Natural killer cell treated with Interleukin-12 subunit alpha and Interleukin-12 subunit beta and Interleukin-15 and Interleukin-18, amount 100 ng/mL, for 72 hours (primary cell): ENCODE results near the gene ZNF608. TPM values are rescaled to one million over a fixed set of nuclear protein-coding genes. Genes with fewer than 3 reads are reported as not detected.

Source experiments
- ATAC-seq, 2 donors: fragments of 150-1000 bp; cut with Tn5 transposase in 1 of 2; sonication (Bioruptor Pico), chemical (Tn5 transposase) in 1 of 2; 2 replicates each; pipeline ENCODE4 v1.10.0; 2021
- DNase-seq: peaks from one replicate; pipeline ENCODE4 v3.0.0; 2022; ENCODE audit warnings: low spot score
- H3K27ac Mint-ChIP-seq, 2 donors: 1 replicate in 1 of 2; 2 replicates in 1 of 2; pipeline ENCODE4 v1.8.0; 2022; ENCODE audit warnings: mixed read lengths in 2 of 2, mild to moderate bottlenecking in 1 of 2, moderate library complexity in 1 of 2
- H3K27me3 Mint-ChIP-seq, 2 donors: 1 replicate in 1 of 2; 2 replicates in 1 of 2; pipeline ENCODE4 v1.8.0; 2022; ENCODE audit warnings: mixed read lengths in 2 of 2
- H3K36me3 Mint-ChIP-seq: one replicate; pipeline ENCODE4 v1.8.0; 2022; ENCODE audit warnings: mixed read lengths
- H3K4me1 Mint-ChIP-seq, 2 donors: 1 replicate in 1 of 2; 2 replicates in 1 of 2; pipeline ENCODE4 v1.8.0; 2022; ENCODE audit warnings: low read depth in 2 of 2, mixed read lengths in 2 of 2, mild to moderate bottlenecking in 1 of 2
- H3K4me3 Mint-ChIP-seq: one replicate; pipeline ENCODE4 v1.8.0; 2022; ENCODE audit warnings: mixed read lengths
- H3K9me3 Mint-ChIP-seq: 2 replicates; pipeline ENCODE4 v1.8.0; 2022; ENCODE audit warnings: mixed read lengths
- total RNA-seq, 2 donors: library from RNA; stranded (reverse); gene quantifications; one replicate each; pipeline ENCODE4 v1.2.3, GENCODE V29; 2022

Gene ZNF608
- total RNA-seq, 2 donors from 2014 or later, result 0.47 to 0.59 TPM

DNA sequence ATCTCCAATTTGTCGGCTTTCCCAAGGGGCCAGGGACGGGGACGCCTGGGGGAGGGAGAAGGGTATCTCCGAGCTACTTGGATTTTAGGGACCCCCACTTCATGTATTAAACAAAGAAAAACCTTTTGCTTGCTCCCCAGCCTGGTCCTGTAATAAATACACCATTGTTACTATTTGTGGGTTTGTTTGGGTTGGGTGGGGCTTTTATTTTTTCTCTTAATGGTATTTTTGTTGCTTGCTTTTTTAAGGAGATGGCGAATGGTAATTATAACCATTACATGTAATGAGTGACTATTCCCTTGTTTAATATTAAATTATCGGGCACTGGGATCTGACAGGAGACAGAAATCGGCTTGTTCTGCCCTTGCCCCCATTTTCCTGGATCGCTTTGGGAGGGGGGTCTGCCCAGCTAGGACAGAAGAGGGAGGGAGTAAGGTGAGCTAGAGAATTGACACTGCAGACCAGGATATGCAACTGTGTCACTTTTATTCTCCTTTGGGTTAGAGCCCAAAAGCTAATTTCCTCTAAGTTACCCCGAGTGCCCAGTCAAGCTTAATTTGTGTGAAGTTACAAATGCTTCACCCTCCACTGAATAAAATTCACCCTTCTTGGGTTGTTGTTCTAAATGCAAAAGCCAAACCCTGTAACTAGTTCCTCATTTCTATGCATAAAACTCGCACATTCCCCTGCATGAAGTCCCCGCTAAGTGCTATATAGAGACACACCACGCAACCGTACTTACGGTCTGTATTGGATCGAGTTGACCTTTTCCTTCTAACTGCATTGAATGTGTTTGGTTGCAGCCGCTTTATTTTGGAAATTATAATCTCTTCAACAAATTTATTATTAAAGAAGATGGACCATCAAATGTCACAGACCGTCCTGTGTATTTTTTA is 1.6 kb upstream of the ZNF608 start:
- ATAC-seq, result peak; percentile 57 to 69
- H3K27me3 Mint-ChIP-seq, result peaks cover 33 to 42% of the 10 kb centered on the region in 2 donors
- peak overlapping the region; percentile 87 for H3K4me3 Mint-ChIP-seq

GRCh38 chr5:124746916-124747790 is 714 bp upstream of the ZNF608 start:
- Mint-ChIP-seq H3K36me3 (peaks cover 4% of the 10 kb centered on the region), H3K27ac (peak overlapping the region; percentile 56 to 60), H3K4me3 (peak overlapping the region; percentile 87), H3K4me1 (peaks cover 35 to 36% of the 10 kb centered on the region in 2 donors), H3K9me3 (no peaks in the 10 kb centered on the region), H3K27me3 (peaks cover 33 to 42% of the 10 kb centered on the region in 2 donors)
- no peak for DNase-seq
- ATAC-seq, result no peak

More for the DNA sequence above, 1.6 kb upstream of the ZNF608 start:
- H3K36me3 Mint-ChIP-seq, result peaks cover 4% of the 10 kb centered on the region
- H3K27ac Mint-ChIP-seq, result peak overlapping the region; percentile 56 to 79
- no peaks in the 10 kb centered on the region for H3K9me3 Mint-ChIP-seq
- DNase-seq, result no peak
- peaks cover 35 to 36% of the 10 kb centered on the region in 2 donors for H3K4me1 Mint-ChIP-seq

DNA sequence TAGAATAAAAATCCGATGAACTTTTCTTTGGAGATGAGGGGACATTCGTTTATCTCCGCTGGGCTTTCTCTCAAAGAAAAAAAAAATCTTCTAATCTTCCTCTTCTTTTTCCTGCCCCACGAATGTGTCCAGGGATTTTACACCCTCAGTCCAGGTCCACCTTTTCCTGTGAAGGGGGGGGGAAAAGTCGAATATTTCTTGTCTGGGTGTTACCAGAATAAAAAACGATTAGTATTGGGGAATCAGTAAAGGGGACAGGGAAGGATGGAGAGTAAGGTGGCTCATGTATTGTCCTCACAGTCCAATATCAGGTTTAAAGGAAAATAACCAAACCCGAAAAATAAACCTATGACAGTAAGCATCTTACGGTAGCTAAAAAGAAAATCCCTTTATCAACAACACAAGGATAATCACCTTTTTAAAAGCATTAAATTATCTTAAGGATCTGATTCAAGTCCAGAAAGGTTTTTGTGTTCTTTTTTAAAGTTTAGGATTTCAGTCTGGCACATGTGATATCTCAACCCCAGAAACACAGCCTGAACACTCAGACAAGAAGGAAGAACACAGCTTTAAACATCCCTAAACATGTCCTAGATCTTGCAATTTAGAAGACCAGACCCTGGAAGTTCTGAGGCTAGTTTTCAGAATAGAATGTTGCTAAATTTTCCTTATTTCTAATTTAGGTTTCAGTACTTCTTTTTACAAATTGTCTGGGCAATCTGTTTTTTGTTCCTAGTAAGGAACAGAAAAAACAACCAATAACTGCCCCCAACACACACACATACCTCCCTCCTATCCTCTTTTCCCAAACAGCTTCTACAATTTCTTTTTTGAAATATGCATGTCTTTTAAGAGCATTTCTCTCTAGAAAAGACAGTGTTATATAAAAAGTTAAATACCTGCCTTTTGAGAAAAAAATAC is 1.2 kb downstream of the ZNF608 start:
- Mint-ChIP-seq H3K4me3 (peak overlapping the region; percentile 87), H3K27ac (no peak overlapping the region), H3K4me1 (peaks cover 35 to 36% of the 10 kb centered on the region in 2 donors), H3K9me3 (no peaks in the 10 kb centered on the region), H3K36me3 (no peaks in the 10 kb centered on the region), H3K27me3 (peaks cover 27 to 42% of the 10 kb centered on the region in 2 donors)
- ATAC-seq, result no peak
- no peak for DNase-seq

- DNase-seq, result no peak
- peaks cover 4% of the 10 kb centered on the region for H3K9me3 Mint-ChIP-seq
- ATAC-seq, result no peak
- H3K4me1 Mint-ChIP-seq, result peaks cover 35 to 36% of the 10 kb centered on the region in 2 donors
- H3K27ac Mint-ChIP-seq, result no peak overlapping the region
- peaks cover 32 to 49% of the 10 kb centered on the region in 2 donors for H3K27me3 Mint-ChIP-seq
- H3K36me3 Mint-ChIP-seq, result no peaks in the 10 kb centered on the region
- H3K4me3 Mint-ChIP-seq, result no peak overlapping the region
Measured at GRCh38 chr5:124744170-124744971, 2.1 kb downstream of the ZNF608 start.

DNA sequence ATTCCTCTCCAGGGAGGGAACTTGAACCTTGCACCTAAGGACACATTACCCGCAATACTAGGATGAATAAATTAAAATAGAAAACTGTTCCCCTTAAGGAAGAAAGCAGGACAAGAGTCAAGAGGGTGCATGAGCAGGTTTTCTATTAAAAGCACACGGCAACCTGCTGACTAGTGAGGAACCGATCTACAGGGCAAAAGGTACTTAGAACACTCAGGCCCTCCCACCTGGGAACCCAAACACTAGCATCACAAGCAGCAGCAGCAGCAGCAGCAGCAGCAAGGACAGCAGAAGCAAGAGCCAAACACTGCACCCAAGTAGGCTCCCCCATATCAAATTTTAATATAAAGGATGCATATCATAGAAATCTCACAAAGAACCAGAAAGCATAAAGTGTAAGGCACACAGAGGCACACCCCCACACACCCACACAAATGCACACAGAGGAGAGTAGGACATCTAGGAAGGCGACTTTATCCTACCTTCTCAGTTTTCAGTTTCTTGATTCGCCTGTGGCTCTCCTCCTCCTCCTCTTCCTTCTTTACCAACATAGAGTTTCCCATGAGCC is 2.8 kb downstream of the ZNF608 start:
- DNase-seq (no peak), ATAC-seq (no peak)
- Mint-ChIP-seq H3K27me3 (peaks cover 31 to 47% of the 10 kb centered on the region in 2 donors), H3K36me3 (no peaks in the 10 kb centered on the region), H3K9me3 (peaks cover 4% of the 10 kb centered on the region), H3K27ac (no peak overlapping the region), H3K4me3 (no peak overlapping the region), H3K4me1 (peaks cover 31 to 32% of the 10 kb centered on the region in 2 donors)

GRCh38 chr5:124742983-124743601 is 3.3 kb downstream of the ZNF608 start:
- H3K27me3 Mint-ChIP-seq, result peaks cover 31 to 49% of the 10 kb centered on the region in 2 donors
- no peak overlapping the region for H3K4me3 Mint-ChIP-seq
- H3K27ac Mint-ChIP-seq, result no peak overlapping the region
- peaks cover 25 to 26% of the 10 kb centered on the region in 2 donors for H3K4me1 Mint-ChIP-seq
- ATAC-seq (no peak), DNase-seq (no peak)
- peaks cover 4% of the 10 kb centered on the region for H3K9me3 Mint-ChIP-seq
- H3K36me3 Mint-ChIP-seq, result no peaks in the 10 kb centered on the region

GRCh38 chr5:124742521-124742920 is 3.9 kb downstream of the ZNF608 start:
- Mint-ChIP-seq H3K4me1 (peaks cover 20% of the 10 kb centered on the region in 2 donors), H3K27me3 (peaks cover 31 to 49% of the 10 kb centered on the region in 2 donors), H3K9me3 (peaks cover 4% of the 10 kb centered on the region), H3K27ac (no peak overlapping the region), H3K36me3 (no peaks in the 10 kb centered on the region), H3K4me3 (no peak overlapping the region)
- DNase-seq (no peak), ATAC-seq (no peak)

- H3K9me3 Mint-ChIP-seq, result peaks cover 4% of the 10 kb centered on the region
- peaks cover 27 to 44% of the 10 kb centered on the region in 2 donors for H3K27me3 Mint-ChIP-seq
- peak overlapping the region in 1 of 2 donors; percentile 21 for H3K27ac Mint-ChIP-seq
- H3K36me3 Mint-ChIP-seq, result no peaks in the 10 kb centered on the region
- ATAC-seq (no peak), DNase-seq (no peak)
- H3K4me1 Mint-ChIP-seq, result peaks cover 14% of the 10 kb centered on the region in 2 donors
- no peak overlapping the region for H3K4me3 Mint-ChIP-seq
Measured at GRCh38 chr5:124741711-124742496, 4.5 kb downstream of the ZNF608 start.

GRCh38 chr5:124740991-124741583 is 5.4 kb downstream of the ZNF608 start:
- DNase-seq, result no peak
- peak overlapping the region in 1 of 2 donors; percentile 21 for H3K27ac Mint-ChIP-seq
- peaks cover 5 to 6% of the 10 kb centered on the region in 2 donors for H3K4me1 Mint-ChIP-seq
- H3K36me3 Mint-ChIP-seq, result no peaks in the 10 kb centered on the region
- H3K4me3 Mint-ChIP-seq, result no peak overlapping the region
- H3K27me3 Mint-ChIP-seq, result peaks cover 19 to 36% of the 10 kb centered on the region in 2 donors
- peaks cover 4% of the 10 kb centered on the region for H3K9me3 Mint-ChIP-seq
- ATAC-seq, result no peak

DNA sequence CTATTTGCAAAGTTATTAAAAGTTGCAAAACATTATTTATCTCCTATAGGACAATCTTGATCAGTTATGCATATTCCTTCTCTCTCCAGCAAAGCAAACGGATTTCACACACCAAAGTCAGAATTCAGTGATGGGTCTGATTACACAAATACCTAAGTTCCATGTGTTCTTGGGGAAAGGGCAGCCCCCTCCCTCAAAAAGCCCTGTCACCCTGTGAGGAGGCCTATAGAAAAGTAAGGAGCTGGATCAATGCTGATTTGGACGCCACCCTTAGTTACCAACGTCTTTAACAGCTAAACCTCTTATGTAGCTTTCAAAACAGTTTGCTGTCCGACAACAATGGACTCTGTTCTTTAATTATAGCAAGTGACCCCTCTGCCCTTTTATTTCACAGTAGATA is 6.4 kb downstream of the ZNF608 start:
- Mint-ChIP-seq H3K4me1 (peaks cover 5% of the 10 kb centered on the region in 2 donors), H3K36me3 (peaks cover 6% of the 10 kb centered on the region), H3K9me3 (peaks cover 4% of the 10 kb centered on the region), H3K27me3 (peaks cover 23 to 37% of the 10 kb centered on the region in 2 donors), H3K4me3 (no peak overlapping the region), H3K27ac (no peak overlapping the region)
- DNase-seq (no peak), ATAC-seq (no peak)

DNA sequence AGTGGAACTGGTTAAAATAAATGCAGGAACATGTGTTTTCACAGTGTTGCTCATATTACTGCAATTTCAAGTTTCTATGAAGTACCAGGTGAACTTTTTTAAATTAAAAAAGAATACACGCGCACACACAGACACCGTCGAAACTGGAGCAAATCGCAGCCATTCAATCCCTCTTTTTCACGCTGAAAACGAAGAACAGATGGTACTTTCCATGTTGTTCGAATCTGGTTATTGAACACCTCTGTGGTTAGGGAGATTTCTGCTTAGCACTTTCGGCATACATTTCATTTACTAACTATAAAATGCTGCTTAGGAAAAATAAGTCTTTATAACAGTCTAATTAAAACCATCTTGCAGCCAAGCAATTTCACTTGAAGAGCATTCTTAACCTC is 6.8 kb downstream of the ZNF608 start:
- Mint-ChIP-seq H3K4me1 (peaks cover 7 to 8% of the 10 kb centered on the region in 2 donors), H3K4me3 (no peak overlapping the region), H3K27ac (no peak overlapping the region), H3K36me3 (peaks cover 10% of the 10 kb centered on the region), H3K27me3 (peaks cover 26 to 42% of the 10 kb centered on the region in 2 donors), H3K9me3 (peaks cover 4% of the 10 kb centered on the region)
- ATAC-seq (no peak), DNase-seq (no peak)
